ENCODE results near the gene JAKMIP1.
"Not testable (repeated sequence)": the region's sequence is repeated elsewhere in the genome, so short reads cannot be mapped to it uniquely, and the experiment has no call there.

DNA sequence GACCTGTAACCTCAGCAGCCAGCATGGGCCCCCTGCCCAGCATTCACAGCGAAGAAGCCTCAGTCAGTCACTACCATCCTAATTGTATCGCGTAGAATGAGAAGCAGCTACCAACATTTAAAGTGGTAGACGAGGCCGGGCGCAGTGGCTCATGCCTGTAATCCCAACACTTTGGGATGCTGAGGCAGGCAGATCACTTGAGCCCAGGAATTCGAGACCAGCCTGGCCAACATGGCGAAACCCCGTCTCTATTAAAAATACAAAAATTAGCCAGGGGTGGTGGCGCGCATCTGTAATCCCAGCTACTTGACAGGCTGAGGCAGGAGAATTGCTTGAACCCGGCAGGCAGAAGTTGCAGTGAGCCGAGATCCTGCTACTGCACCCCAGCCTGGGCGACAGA, 59.3 kb downstream of the JAKMIP1 start:
- TF ChIP-seq, protein P1, sequence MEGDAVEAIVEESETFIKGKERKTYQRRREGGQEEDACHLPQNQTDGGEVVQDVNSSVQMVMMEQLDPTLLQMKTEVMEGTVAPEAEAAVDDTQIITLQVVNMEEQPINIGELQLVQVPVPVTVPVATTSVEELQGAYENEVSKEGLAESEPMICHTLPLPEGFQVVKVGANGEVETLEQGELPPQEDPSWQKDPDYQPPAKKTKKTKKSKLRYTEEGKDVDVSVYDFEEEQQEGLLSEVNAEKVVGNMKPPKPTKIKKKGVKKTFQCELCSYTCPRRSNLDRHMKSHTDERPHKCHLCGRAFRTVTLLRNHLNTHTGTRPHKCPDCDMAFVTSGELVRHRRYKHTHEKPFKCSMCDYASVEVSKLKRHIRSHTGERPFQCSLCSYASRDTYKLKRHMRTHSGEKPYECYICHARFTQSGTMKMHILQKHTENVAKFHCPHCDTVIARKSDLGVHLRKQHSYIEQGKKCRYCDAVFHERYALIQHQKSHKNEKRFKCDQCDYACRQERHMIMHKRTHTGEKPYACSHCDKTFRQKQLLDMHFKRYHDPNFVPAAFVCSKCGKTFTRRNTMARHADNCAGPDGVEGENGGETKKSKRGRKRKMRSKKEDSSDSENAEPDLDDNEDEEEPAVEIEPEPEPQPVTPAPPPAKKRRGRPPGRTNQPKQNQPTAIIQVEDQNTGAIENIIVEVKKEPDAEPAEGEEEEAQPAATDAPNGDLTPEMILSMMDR (IDR thresholded peaks at IDR 0.05): not testable (repeated sequence)
- not testable (repeated sequence) for TF ChIP-seq POLR2A, POLR2AphosphoS5 (IDR thresholded peaks at IDR 0.05)

All from breast epithelium (tissue), 3 donors.